Measurements from ENCODE around the gene MYH10.

MYH10 gene

DNA sequence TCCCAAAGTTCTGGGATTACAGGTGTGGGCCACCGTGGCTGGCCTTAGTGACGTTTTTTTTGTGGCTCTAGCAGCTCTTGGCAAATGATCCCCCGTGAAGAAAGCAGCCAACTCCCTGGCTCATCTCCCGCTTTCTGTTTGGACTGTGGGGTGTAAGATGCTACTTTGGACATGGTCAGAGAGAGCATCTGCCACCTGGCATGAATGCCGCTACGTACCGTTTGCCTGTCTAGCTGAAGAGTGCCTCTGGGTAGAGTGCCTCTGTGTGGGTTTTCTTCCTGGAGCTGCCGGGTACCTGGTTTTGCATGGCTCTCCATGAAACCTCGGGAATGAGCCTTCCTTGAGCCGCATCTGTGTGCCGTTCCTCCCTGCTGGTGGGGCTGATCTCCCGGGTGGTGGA, 160.6 kb downstream of the MYH10 start:
- DNase-seq = no peak

DNA sequence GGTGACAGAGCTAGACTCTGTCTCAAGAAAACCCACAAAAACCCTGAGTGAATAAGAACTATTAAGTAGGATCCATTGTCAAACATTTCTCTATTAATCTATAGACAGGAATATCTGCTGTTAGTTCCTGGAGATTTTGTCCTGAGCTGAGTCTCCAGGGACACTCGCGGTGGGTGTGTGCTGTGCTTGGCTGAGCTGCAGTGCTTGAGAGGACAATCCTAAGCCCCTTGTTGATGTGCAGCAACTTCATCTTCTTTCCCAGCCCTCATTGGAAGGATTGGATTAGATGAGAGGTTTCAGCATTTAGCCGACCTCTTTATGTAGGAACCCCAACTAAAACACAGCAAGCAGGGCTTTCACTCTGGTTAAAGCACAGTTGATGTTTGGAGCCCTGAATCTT, 161.5 kb downstream of the MYH10 start:
- DNase-seq = no peak

DNA sequence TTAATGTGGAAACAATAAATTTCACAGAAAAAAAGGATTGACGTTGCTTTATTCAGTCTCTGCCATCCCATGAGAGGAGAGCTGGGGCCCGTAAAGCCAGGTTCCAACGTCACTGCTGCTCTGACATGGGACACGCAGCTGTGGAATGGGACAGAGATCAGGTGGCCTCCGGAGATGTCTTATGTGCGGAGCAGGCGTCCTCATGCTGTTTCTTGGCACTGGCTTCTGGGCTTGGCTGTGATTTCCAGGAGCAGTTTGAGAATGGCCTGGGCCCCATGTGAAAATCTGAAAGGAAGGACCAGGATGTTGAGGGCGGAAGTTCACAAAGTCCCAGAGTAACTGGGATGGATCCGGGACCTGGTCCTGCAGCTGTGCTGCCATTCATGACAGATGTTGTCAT, 162.4 kb downstream of the MYH10 start:
- DNase-seq = no peak

DNA sequence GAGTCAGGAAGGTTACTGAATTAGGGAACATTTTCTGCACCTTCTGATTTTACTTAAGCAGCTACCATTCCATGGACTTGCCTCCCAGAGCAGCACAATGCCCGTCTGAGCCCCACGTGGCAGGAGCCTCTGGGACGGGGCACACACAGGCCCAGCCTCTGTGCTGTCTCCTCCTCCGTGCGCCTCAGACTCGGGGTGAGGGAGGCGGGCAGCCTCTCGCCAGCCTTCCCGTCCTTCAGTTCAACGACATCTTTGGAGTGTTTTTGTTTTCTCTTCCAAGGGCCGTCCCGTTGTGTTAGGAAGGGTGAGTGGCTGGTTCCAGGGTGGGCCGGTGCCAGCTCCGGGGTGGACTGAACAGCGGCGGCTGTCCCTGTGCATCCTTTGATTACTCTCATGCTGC, 163.0 kb downstream of the MYH10 start:
- no peak for DNase-seq

DNA sequence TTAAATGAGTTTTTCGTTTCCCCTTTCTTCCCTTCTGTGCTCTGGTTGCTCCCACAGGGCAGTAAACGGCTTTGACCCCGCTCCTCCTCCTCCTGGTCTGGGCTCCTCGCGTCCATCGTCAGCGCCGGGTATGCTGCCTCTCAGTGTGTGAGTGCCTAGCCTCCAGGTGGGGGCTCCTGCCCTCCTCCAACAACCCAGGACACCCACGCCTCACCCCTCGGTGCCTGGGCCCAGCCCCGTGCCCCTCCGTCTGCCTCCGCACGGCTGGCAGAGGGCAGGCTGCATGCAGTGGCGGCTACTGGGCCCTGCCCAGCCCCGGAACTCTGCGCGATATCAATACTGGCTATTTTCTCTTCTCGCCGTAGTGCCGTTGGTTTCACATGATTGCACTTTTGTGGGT, 163.7 kb downstream of the MYH10 start:
- DNase-seq = no peak

DNA sequence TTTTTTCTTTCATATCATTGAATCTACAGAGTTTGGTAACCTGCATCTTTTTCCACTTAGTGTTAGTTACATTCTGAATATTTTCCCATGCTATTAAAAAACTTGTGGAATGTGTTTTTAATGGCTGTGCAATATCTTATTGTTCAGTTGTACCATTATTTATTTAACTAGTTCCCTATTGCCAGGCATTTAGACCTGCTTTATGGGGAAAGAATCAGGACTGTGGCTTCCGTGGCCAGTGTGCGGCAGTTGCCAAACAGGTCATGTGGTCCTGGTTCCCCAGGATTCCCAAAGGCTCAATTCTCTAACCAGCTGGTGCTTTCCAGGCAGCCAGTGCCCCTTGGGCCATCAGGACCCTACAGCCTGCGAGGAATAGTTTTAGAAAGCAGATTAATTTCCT, 164.1 kb downstream of the MYH10 start:
- DNase-seq = no peak

DNA sequence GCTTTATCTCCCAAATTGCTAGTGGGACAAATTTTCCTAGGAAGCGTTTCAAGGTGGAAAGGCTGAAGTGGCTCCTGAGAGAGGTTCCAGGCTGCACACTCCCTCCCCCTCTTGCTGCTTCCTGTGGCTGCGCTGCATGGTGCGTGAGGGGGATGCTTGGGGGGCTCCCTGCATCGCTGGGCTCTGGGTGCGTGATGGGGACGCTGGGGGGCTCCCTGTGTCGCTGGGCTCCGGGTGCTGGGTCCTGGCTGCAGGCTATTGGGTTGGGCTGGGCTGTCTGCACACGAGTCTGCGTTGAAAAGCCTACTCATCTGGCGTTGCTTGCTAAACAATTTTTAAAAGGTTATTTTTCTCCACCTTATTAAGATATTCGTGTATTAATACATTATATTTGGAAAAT, 164.8 kb downstream of the MYH10 start:
- no peak for DNase-seq

DNA sequence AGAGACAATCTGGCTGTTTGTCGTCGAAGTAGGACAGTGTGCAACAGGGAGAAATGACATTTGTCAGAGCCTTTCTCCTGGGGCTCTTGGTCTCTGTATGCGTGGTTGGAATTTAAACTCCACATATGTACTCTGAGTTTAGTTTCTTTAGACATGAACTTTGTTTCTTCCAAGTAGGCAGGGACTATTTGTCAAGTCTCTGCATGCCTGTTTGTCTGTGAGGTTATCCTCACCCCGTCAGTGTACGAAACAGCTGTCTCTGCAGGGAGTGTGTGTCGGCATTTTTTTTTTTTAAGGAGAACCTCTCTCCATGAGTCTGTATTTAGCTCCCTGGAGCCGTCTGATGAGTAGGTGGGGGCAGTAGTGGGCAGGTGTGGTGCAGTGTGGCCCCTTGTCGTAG, 165.2 kb downstream of the MYH10 start:
- no peak for DNase-seq

DNA sequence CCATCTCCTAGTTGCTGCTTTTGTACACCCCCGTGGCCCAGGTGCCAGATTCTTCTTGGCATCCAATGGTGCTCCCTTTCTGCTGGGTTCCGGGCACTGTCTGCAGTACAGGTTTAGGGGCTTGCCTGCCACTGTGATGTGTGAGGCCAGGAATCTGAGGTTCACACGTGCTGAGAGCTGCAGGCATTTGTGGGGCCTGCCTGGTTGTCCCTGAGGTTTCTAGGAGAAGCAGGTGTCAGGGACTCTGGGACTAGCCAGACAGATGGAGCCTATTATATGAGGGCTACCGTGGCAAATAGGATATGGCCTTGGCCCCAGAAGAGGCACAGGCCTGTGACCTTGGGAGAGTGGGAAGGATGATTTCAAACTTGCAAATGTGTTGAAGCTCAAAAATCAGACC, 165.6 kb downstream of the MYH10 start:
- DNase-seq = no peak

DNA sequence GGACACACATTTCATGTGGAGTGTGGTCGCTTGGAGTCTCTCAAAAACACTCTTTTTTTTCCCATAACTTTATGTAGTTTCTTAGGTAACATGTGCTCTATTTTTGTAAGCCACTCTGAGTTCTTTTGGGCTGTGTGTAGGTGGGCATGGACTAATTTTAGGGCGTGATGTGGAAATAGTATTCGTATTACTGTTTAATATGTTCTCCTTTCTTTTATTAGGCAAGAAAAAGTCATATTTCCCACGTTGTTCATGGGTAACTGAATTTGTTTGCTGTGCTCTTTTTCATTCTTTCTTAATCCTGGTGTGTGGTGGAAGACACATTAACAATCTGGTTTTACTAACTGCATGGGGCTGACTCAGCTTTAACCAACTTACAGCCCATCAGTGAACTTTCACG, 167.4 kb downstream of the MYH10 start:
- DNase-seq = no peak

DNA sequence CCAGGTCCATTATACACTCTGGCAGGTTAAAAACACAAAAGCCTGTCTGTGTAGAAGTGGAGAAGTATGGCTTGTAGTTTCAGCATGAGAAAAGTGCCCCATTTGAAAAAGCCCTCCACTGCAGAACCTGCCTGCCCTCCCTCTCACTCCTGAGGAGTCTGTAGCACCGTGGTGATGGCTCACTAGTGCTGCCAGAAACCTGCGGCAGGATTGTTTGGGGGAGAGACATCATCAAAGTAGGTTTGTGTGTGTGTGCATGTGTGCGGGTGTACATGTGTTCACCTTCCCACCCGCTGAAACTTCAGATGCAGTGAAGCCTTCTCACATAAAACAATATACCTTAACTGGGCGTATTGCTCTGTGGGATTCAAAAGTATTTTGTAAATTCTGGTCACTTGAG, 168.0 kb downstream of the MYH10 start:
- DNase-seq = no peak

DNA sequence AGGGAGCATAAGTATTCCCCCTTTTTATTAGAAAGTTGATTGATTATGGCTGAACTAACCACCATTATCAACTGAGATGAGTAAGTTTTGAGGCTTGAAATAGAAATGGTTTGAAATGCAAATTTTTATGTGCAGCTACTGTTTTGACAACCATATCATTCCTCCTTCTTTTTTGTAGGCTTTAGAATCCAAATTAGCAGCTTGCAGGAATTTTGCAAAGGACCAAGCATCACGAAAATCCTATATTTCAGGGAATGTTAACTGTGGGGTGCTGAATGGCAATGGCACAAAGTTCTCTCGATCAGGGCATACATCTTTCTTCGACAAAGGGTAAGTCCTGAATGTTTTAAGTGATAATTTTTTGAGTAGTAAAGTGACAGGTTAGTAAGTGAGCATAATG, 170.7 kb downstream of the MYH10 start:
- no peak for DNase-seq

DNA sequence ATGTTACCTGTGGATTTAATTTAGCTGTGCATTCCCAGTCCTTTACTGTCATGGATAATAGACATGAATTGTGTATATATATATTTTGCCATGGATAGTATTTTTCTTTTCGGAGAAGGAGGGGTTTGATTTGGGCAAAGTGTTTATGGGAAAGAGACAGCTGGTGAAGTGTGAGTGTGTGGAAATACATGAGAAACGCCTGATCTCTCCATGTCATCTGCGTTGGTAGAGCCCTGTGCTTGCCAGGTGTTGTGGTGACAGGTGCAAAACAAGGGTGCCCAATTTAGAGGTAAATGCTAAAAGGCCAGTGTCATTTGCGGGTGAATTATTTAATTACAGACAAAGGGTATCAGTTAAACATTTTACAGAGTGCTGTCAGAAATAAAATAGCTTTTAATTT, 171.4 kb downstream of the MYH10 start:
- DNase-seq = no peak

DNA sequence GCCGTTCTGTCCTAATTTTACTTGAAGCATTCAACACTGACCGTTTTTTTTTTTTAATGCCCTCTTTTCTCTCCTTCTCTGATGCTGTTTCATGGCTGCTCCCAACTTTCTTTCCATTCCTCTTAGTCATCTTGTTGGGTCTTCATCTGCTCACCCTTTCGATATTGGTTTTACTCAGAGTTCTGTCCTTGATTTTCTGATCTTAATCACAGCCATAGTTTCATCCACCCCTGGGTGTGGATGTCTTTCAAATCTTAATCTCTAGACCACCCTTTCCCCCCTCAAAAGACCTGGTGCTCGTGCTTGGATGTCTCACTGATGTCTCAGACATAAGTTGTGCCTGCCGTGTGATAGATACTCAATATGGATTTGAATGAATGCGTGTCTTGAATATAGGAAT, 172.4 kb downstream of the MYH10 start:
- DNase-seq = no peak

DNA sequence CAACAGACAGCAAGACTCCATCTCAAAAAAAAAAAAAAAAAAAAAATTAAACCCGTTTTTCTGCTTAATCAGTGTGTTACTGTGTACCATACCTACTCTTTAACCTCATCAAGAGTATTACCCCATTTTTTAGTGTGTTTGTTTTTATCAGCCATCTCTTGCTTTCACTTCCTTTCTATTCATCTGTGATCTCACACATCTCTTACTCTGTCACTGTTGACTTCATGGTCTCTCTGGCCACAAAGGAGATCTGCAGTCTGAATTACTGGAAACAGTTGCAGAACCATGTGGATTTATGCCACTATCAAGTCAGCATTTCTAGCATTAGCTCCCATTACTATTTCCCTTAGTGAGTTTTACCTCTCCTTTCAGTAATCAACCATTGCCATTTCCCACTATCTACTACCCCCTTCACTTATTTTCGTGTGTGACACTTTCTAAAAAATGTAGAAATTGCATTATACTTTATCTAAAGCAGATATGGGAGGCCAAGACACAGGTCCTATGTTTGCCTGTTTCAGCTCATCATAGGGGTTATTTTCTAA, 174.8 kb downstream of the MYH10 start:
- no peak for DNase-seq

DNA sequence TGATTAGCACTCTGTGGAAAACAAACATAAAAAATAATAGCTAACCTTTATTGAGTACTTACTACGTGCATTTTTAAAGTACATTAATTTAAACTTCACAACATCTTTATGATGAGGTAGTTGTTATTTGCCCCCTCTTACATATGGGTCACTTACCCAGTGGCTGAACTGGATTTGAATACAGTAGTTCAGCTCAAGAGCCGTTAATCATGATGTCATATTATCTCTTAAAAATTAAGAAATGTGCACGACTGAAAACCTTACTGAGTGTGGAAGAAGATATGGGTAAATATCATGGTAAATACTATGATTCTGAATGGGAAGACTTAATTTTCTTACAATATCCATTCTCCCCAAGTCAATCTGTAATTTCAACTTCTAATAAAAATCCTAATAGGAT, 177.2 kb downstream of the MYH10 start:
- DNase-seq = no peak

DNA sequence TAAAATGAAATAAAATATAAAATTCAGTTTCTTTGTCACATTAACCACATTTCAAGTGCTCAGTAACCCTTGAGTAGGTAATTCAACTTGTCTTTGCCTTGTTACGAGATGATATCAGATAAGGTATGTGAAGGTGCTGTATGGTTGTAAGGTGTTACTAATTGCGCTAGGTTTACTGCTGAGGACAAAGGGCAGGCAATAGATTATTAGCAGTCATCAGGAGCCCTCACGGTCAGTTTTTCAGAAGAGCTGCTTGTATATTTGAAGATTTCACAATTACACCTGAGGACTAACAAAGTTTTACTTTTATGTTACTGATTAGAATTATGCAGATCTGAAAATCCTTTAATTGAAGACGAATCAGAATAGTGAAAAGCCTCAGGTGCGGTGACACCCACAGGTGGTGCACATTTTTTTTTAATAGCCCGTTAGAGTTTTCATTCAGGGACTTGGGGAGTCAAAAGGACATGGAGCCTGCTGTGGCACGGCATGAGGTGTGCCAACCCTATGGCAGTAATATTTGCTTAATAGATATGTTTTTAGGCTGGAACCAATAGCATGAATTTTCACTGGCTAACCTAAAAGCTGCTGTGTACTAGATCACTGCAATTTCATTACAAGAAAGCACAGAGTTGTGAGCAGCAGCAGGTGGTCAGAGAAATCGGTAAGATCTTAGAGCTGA, 178.5 kb downstream of the MYH10 start:
- no peak for DNase-seq

DNA sequence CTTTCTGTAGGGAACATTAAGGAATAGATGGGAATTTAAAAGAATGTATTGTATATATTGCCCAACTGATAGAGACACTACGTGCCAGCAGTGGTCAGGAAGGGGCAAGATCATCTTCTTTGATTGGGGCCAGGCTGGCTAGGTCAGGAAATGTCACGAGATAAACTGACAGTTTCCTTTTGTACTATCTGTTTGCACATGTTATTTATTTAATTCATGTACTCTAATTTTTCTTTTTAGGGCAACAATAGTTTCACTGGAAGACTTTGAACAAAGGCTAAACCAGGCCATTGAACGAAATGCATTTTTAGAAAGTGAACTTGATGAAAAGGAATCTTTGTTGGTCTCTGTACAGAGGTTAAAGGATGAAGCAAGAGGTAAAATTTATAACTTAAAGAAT, 182.2 kb downstream of the MYH10 start:
- no peak for DNase-seq

DNA sequence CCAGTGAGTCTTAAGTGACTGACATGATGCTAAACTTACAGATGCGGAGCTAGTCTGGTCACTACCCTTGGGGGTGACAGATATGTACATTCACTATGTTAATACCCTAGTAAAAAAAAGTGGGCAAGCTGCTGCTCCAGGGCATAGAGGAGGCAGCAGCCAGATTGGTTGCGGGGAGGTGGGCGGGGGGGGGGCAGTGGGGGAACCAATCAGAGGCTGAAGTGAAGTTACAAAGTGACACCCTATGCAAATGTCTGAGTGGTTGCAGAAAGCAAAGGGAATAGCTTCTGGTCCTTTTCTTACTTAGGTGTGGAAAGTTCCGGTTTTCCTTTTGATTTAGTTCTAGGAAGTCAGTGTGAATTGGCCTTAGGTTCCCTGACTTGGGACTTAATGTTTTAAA, 182.7 kb downstream of the MYH10 start:
- DNase-seq = no peak

DNA sequence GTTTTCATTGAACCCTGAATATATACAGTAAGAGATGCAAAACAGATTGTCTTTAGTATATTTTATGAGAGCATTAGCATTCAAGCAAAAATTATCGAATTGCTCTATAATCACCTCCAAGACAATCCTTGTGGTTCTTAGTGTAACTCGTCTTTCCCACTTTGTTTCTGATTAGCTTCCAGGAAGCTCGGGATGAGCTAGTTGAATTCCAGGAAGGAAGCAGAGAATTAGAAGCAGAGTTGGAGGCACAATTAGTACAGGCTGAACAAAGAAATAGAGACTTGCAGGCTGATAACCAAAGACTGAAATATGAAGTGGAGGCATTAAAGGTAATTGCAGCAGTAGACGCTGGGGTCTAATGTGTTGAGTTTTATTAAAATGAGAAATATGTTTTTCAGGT, 185.0 kb downstream of the MYH10 start:
- no peak for DNase-seq

DNA sequence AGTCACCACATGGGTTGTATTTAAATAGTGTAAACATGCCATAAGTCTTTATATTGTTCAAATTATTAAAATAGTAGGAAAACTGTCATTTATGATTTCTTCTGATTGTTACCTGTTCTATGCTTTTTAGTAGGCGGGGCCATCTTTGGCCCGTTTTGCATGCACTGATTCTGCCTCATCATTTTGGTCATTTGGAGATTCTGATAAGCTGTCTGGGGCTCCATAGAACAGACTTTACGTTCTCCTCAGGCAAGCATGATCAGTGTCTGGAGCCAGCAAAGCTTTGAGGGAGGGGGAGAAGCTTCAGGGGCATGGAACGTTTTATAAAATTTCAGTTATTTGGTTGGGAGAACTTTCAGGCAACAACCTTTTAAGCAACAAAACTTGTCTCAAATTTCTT, 186.0 kb downstream of the MYH10 start:
- no peak for DNase-seq

DNA sequence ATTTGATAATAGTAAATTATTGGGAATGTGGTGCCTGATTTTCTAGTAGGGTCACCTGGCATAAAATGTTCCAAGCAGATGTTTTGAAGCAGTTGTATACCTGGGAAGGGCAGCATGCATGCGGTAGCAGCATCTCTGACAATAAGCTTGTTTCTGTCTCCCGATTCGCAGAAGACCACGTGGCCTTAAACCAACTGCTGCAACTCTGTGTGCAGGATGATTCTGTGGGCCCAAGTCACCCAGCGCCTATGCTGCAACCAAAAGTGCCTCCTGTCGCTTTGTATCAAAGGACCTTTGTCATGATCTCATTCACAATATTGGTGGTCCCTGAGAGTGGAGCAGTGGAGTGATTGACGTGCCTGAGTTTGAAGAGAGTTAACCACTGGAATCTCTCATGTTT, 186.8 kb downstream of the MYH10 start:
- no peak for DNase-seq

DNA sequence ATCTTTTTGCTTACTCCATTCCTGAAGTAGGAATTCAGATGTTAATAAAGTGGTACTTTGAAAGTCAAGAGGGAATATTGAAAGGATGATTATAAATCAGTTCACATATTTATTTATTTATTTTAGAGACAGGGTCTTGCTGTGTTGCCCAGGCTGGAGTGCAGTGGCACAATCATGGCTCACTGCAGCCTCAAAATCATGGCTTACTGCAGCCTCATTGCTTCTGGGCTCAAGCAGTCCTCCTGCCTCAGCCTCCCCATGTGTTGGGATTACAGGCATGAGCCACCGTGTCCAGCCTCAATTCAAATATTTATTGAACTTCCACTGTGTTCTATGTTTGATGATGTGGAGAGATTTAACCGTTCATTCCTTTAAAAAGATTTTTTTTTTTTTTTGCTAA, 188.2 kb downstream of the MYH10 start:
- no peak for DNase-seq

DNA sequence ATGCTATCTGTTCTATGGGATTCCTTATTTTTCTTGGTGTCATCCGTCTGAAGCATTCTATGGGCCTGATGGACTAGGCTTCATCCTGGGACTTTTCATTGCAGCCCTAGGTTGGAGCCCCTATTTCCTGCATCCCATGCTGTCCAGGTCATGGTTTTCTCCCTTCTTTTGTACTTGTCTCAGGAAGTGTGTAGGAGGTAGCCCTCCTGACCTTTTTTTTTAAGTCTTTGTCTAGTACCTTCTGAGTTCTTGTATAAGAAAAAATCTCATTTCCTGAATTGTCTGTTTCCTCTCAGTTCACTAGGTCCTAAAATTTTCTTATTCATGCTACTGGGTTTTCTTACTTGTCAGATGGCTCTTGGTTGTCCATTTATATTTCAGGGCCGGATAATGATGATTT, 188.8 kb downstream of the MYH10 start:
- no peak for DNase-seq

DNA sequence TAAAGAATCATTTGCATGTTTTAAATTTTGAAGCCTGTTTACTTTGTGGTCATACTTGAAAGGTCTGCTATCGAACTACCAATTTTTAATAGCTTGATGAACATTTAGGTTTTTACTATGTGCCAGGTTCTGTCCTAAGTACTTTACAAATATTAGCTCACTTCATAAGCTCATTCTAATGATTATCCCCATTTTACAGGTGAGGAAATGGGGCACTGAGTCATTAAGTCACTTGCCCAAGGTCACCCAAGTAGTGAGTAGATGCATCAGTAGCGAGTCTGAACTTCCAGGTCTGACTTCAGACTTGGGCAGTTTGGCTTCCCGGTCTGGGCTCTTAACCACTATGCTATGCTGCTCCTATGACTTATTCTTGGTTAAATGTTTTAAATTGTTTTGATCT, 190.8 kb downstream of the MYH10 start:
- DNase-seq = no peak

DNA sequence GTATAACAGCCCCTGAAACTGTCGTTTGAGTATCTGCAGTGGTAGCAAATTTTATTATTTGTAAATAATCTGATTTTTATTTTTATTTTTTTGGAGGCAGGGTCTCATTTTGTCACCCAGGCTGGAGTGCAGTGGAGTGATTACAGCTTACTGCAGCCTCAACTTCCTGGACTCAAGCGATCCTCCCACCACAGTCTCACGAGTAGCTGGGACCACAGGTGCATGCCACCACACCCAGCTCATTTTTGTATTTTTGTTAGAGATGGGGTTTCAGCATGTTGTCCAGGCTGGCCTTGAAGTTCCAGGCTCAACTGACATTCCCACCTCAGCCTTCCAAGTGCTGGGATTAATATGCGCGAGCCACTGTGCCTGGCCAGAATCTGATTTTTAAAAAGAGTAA, 192.1 kb downstream of the MYH10 start:
- no peak for DNase-seq

Measured in NCI-H510A (cell line).